Measurements from ENCODE around the gene TFF2.

DNA sequence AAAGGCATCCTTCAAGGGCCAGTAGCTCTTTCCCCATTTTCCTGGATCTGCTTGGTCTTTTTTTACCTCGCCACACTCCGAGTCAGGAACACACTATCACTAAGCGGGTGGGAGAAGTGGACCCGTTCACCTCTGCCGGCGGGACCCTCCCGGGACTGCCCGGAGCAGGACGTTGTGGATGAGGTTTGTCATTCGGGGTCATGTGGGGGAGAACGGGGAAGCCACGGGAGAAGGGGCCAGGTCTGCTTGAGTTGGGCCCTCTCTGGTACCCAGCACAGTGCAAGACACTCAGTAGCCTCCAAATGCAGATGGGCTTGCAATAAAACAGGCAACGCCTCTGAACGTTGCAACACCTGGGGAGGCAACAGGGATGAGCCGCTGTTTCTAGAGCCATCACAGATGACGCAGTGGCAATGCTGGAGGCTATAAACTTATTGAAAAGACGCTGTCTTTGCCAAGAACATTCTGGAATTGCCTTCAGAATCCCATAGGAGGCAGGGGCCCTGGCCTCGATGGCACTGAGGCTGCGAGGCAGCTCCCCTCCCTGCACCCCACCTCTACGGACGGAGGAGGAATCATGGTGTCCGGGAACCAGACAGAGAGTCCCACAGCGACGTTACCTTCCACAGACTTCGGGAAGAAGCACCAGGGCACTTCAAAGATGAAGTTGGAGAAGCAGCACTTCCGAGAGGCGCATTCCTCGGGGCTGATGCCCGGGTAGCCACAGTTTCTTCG lies 3.8 kb downstream of the TFF2 start:
- TF ChIP-seq ZBTB7A (IDR thresholded peaks at IDR 0.05; ENCODE audit: low read depth) (no peak), RAD21 (IDR thresholded peaks at IDR 0.05; ENCODE audit: low read depth) (no peak), EGR1 (IDR thresholded peaks at IDR 0.05) (no peak), TAF1 (IDR thresholded peaks at IDR 0.05; ENCODE audit: low read depth) (no peak), TEAD4 (IDR thresholded peaks at IDR 0.05) (no peak), FOXM1 (IDR thresholded peaks at IDR 0.05; ENCODE audit: borderline replicate concordance, low read depth) (no peak), YY1 (IDR thresholded peaks at IDR 0.05; ENCODE audit: low read depth) (no peak), CEBPB (IDR thresholded peaks at IDR 0.05) (no peak), EP300 (IDR thresholded peaks at IDR 0.05; ENCODE audit: borderline replicate concordance) (no peak)
- TF ChIP-seq, protein P1, sequence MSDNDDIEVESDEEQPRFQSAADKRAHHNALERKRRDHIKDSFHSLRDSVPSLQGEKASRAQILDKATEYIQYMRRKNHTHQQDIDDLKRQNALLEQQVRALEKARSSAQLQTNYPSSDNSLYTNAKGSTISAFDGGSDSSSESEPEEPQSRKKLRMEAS (IDR thresholded peaks at IDR 0.05), result no peak
- TF ChIP-seq, protein P2, sequence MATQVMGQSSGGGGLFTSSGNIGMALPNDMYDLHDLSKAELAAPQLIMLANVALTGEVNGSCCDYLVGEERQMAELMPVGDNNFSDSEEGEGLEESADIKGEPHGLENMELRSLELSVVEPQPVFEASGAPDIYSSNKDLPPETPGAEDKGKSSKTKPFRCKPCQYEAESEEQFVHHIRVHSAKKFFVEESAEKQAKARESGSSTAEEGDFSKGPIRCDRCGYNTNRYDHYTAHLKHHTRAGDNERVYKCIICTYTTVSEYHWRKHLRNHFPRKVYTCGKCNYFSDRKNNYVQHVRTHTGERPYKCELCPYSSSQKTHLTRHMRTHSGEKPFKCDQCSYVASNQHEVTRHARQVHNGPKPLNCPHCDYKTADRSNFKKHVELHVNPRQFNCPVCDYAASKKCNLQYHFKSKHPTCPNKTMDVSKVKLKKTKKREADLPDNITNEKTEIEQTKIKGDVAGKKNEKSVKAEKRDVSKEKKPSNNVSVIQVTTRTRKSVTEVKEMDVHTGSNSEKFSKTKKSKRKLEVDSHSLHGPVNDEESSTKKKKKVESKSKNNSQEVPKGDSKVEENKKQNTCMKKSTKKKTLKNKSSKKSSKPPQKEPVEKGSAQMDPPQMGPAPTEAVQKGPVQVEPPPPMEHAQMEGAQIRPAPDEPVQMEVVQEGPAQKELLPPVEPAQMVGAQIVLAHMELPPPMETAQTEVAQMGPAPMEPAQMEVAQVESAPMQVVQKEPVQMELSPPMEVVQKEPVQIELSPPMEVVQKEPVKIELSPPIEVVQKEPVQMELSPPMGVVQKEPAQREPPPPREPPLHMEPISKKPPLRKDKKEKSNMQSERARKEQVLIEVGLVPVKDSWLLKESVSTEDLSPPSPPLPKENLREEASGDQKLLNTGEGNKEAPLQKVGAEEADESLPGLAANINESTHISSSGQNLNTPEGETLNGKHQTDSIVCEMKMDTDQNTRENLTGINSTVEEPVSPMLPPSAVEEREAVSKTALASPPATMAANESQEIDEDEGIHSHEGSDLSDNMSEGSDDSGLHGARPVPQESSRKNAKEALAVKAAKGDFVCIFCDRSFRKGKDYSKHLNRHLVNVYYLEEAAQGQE (IDR thresholded peaks at IDR 0.05; ENCODE audit: low read depth), result no peak
- TF ChIP-seq, protein P3, sequence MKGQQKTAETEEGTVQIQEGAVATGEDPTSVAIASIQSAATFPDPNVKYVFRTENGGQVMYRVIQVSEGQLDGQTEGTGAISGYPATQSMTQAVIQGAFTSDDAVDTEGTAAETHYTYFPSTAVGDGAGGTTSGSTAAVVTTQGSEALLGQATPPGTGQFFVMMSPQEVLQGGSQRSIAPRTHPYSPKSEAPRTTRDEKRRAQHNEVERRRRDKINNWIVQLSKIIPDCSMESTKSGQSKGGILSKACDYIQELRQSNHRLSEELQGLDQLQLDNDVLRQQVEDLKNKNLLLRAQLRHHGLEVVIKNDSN (IDR thresholded peaks at IDR 0.05), result no peak

All from Ishikawa (cell line).